ENCODE results near the gene ZNF506. TPM values are rescaled to one million over a fixed set of nuclear protein-coding genes. Genes with fewer than 3 reads are reported as not detected.
"Not testable (repeated sequence)": the region's sequence is repeated elsewhere in the genome, so short reads cannot be mapped to it uniquely, and the experiment has no call there.

Gene ZNF506
- total and polyA plus RNA-seq, 9 donors: 10.3 to 46.1 (median 25.7) TPM

- H3K27ac ChIP-seq: no peak overlapping the region
- H3K4me3 ChIP-seq: no peak overlapping the region
- intact Hi-C loops (cut with DNase I): no loop called here
- 81 to 87% (median 87%) methylated on average over 14 of the region's 14 CpGs for WGBS, 3 donors
- no peaks in the 10 kb centered on the region for H3K9me3 ChIP-seq
- no peak for DNase-seq
- H3K36me3 ChIP-seq: no peaks in the 10 kb centered on the region
- no peaks in the 10 kb centered on the region for H3K27me3 ChIP-seq
- TF ChIP-seq EP300 (IDR thresholded peaks at IDR 0.05) (no peak), POLR2A (IDR thresholded peaks at IDR 0.05) (no peak), CTCF (IDR thresholded peaks at IDR 0.05) (no peak)
- H3K4me1 ChIP-seq (ENCODE audit: insufficient read depth): peaks cover 6% of the 10 kb centered on the region
Measured at GRCh38 chr19:19774354-19775033, 47.1 kb downstream of the ZNF506 start.

GRCh38 chr19:19771963-19772362 is 49.6 kb downstream of the ZNF506 start:
- intact Hi-C loops (cut with DNase I): not testable (repeated sequence)

GRCh38 chr19:19769971-19770370 is 51.6 kb downstream of the ZNF506 start:
- H3K4me1 ChIP-seq (ENCODE audit: insufficient read depth); DNase-seq; H3K4me3 ChIP-seq; H3K9me3 ChIP-seq; H3K27ac ChIP-seq; intact Hi-C loops (cut with DNase I); H3K27me3 ChIP-seq; H3K36me3 ChIP-seq: not testable (repeated sequence)
- 95 to 97% (median 97%) methylated on average over 26 to 27 of the region's 28 CpGs for WGBS, 3 donors

More at GRCh38 chr19:19771963-19772362, 49.6 kb downstream of the ZNF506 start:
- not testable (repeated sequence) for DNase-seq; H3K4me3 ChIP-seq; H3K27me3 ChIP-seq; H3K27ac ChIP-seq; H3K36me3 ChIP-seq; H3K4me1 ChIP-seq (ENCODE audit: insufficient read depth); H3K9me3 ChIP-seq
- WGBS, 3 donors: 78 to 84% (median 83%) methylated on average over 10 of the region's 10 CpGs

GRCh38 chr19:19758164-19758563 is 63.4 kb downstream of the ZNF506 start:
- 86 to 98% (median 91%) methylated on average over 4 of the region's 4 CpGs for WGBS, 3 donors
- Histone ChIP-seq H3K9me3 (no peaks in the 10 kb centered on the region), H3K36me3 (no peaks in the 10 kb centered on the region), H3K27me3 (no peaks in the 10 kb centered on the region), H3K4me1 (ENCODE audit: insufficient read depth) (no peaks in the 10 kb centered on the region), H3K4me3 (no peak overlapping the region), H3K27ac (no peak overlapping the region)
- TF ChIP-seq EP300 (IDR thresholded peaks at IDR 0.05) (no peak), POLR2A (IDR thresholded peaks at IDR 0.05) (no peak), CTCF (IDR thresholded peaks at IDR 0.05) (no peak)
- intact Hi-C loops (cut with DNase I): no loop called here
- DNase-seq: no peak

GRCh38 chr19:19752760-19753403 is 68.7 kb downstream of the ZNF506 start:
- TF ChIP-seq POLR2A (IDR thresholded peaks at IDR 0.05): no peak
- TF ChIP-seq EP300 (IDR thresholded peaks at IDR 0.05): no peak
- no peak for TF ChIP-seq CTCF (IDR thresholded peaks at IDR 0.05)
- Histone ChIP-seq H3K36me3 (no peaks in the 10 kb centered on the region), H3K27ac (no peak overlapping the region), H3K4me1 (ENCODE audit: insufficient read depth) (no peaks in the 10 kb centered on the region), H3K9me3 (no peaks in the 10 kb centered on the region), H3K4me3 (no peak overlapping the region), H3K27me3 (no peaks in the 10 kb centered on the region)
- WGBS, 3 donors: 91 to 97% (median 95%) methylated on average over 7 to 11 of the region's 11 CpGs
- intact Hi-C loops (cut with DNase I): no loop called here
- DNase-seq: no peak
